Endothelial cell of umbilical vein (primary cell): ENCODE measurements around the gene MTSS2. TPM values are rescaled to one million over a fixed set of nuclear protein-coding genes. Genes with fewer than 3 reads are reported as not detected.

Experiments
- BruUV-seq: library from RNA; stranded (reverse); fragments of 400-500 nt; replicated peaks from 2 replicates; lab custom pipeline; 2021; lab: Mats Ljungman, UMichigan
- CTCF ChIA-PET: fragments of 300-600, 350-600 bp; sonication (Branson Sonifier 250); formaldehyde crosslinking; loops from one replicate; lab custom pipeline; 2021; ENCODE audit warnings: antibody characterized with exemption, inconsistent platforms; lab: Charles Lee
- POLR2A ChIA-PET: fragments of 300-600, 350-600 bp; sonication (Branson Sonifier 250); formaldehyde crosslinking; loops from one replicate; lab custom pipeline; 2021; ENCODE audit warnings: antibody characterized with exemption, inconsistent platforms; lab: Charles Lee
- DNase-seq: peaks from one replicate; pipeline ENCODE4 v3.0.0-alpha.2; 2011; ENCODE audit warnings: low read depth, low spot score
- FAIRE-seq: peaks from 2 replicates; lab custom pipeline; 2011; peaks lifted over from hg19 to GRCh38; lab: Jason Lieb, UNC
- H2AFZ ChIP-seq: 2 replicates; pipeline ENCODE4 v1.6.0; 2012; ENCODE audit warnings: low read depth, low read length, control low read depth, inconsistent platforms
- H3K27ac ChIP-seq: 2 replicates; pipeline ENCODE4 v1.5.1; 2011; ENCODE audit warnings: low read depth, mild to moderate bottlenecking, control low read depth, low read length, moderate library complexity; ENCODE audit not compliant: insufficient read depth
- H3K27me3 ChIP-seq, 2 experiments: 2 replicates each; pipeline versions ENCODE4 v1.6.0 to v1.6.1; 2011; ENCODE audit warnings: low read length in 2 of 2, mixed read lengths in 1 of 2; ENCODE audit not compliant: control insufficient read depth in 2 of 2, insufficient read depth in 2 of 2
- H3K36me3 ChIP-seq, 2 experiments: 2 replicates in 1 of 2; 3 replicates in 1 of 2; pipeline ENCODE4 v1.5.1; 2011; ENCODE audit warnings: low read length in 2 of 2, mild to moderate bottlenecking in 1 of 2, moderate library complexity in 1 of 2; ENCODE audit not compliant: control insufficient read depth in 2 of 2, insufficient read depth in 2 of 2; ENCODE audit errors: extremely low read depth in 1 of 2
- H3K4me1 ChIP-seq: 3 replicates; pipeline ENCODE4 v1.5.1; 2011; ENCODE audit warnings: mild to moderate bottlenecking, low read length; ENCODE audit not compliant: control insufficient read depth, insufficient read depth; ENCODE audit errors: extremely low read depth
- H3K4me2 ChIP-seq: 2 replicates; pipeline ENCODE4 v1.6.1; 2011; ENCODE audit warnings: low read length, control low read depth, mixed read lengths; ENCODE audit not compliant: insufficient read depth
- H3K4me3 ChIP-seq, 3 experiments: fragments of 200-600 bp in 1 of 3; sonication (generic), shearing (Covaris generic) in 1 of 3; replicated peaks in 1 of 3; 2 replicates each; pipeline ENCODE4 v1.5.1; 2011 to 2016; ENCODE audit warnings: control low read depth in 3 of 3, low read length in 3 of 3, mild to moderate bottlenecking in 2 of 3, inconsistent platforms in 1 of 3, low read depth in 1 of 3, moderate library complexity in 1 of 3; ENCODE audit not compliant: insufficient read depth in 1 of 3
- H3K79me2 ChIP-seq: 2 replicates; pipeline ENCODE4 v1.6.0; 2012; ENCODE audit warnings: low read length, inconsistent platforms; ENCODE audit not compliant: control insufficient read depth, insufficient read depth
- H3K9ac ChIP-seq: replicated peaks from 2 replicates; pipeline ENCODE3; 2011; ENCODE audit warnings: low read length, control low read depth; ENCODE audit not compliant: insufficient read depth; ENCODE audit errors: extremely low read depth
- H3K9me1 ChIP-seq: replicated peaks from 3 replicates; pipeline ENCODE4 v1.6.0; 2011; ENCODE audit warnings: mild to moderate bottlenecking, low read length; ENCODE audit not compliant: control insufficient read depth, insufficient read depth; ENCODE audit errors: extremely low read depth
- H3K9me3 ChIP-seq: replicated peaks from 2 replicates; pipeline ENCODE4 v1.5.1; 2012; ENCODE audit warnings: low read length, inconsistent platforms; ENCODE audit not compliant: control insufficient read depth, insufficient read depth
- H4K20me1 ChIP-seq: replicated peaks from 2 replicates; pipeline ENCODE3; 2011; ENCODE audit warnings: mild to moderate bottlenecking, low read length; ENCODE audit not compliant: control insufficient read depth, insufficient read depth; ENCODE audit errors: extremely low read depth
- CTCF ChIP-seq, 2 donors: IDR thresholded peaks; 1 replicate in 1 of 2; 2 replicates in 1 of 2; pipeline ENCODE4 v1.5.1; 2011; ENCODE audit warnings: low read length in 2 of 2, mild to moderate bottlenecking in 2 of 2, moderate library complexity in 2 of 2, control low read depth in 1 of 2, inconsistent platforms in 1 of 2, low read depth in 1 of 2; ENCODE audit not compliant: insufficient read depth in 1 of 2; ENCODE audit errors: extremely low read depth in 1 of 2
- EZH2 ChIP-seq: IDR thresholded peaks from 2 replicates; pipeline ENCODE4 v1.6.1; 2012; ENCODE audit warnings: borderline replicate concordance, low read depth, mild to moderate bottlenecking, moderate library complexity, low read length, inconsistent platforms; ENCODE audit not compliant: severe bottlenecking
- FOS ChIP-seq: IDR thresholded peaks from 2 replicates; pipeline ENCODE4 v1.6.1; 2011; ENCODE audit warnings: mild to moderate bottlenecking, low read length, moderate library complexity, borderline replicate concordance; ENCODE audit not compliant: insufficient read depth
- GATA2 ChIP-seq: IDR thresholded peaks from 2 replicates; pipeline ENCODE4 v1.7.0; 2011; ENCODE audit warnings: low read depth, mild to moderate bottlenecking, moderate library complexity, mixed read lengths, low read length; ENCODE audit not compliant: insufficient read length, insufficient read depth
- JUN ChIP-seq: IDR thresholded peaks from 2 replicates; pipeline ENCODE4 v1.6.1; 2011; ENCODE audit warnings: borderline replicate concordance, low read depth; ENCODE audit not compliant: insufficient read length, insufficient read depth
- MAX ChIP-seq: IDR thresholded peaks from 2 replicates; pipeline ENCODE4 v1.6.1; 2011; ENCODE audit not compliant: insufficient read depth, insufficient read length
- MYC ChIP-seq: IDR thresholded peaks from one replicate; pipeline ENCODE4 v1.6.1; 2011; ENCODE audit warnings: mild to moderate bottlenecking, low read depth, low read length
- POLR2A ChIP-seq: IDR thresholded peaks from 2 replicates; pipeline ENCODE4 v1.6.1; 2012; ENCODE audit warnings: low read depth, mild to moderate bottlenecking, control low read depth, low read length
- POLR2AphosphoS5 ChIP-seq: IDR thresholded peaks from 2 replicates; pipeline ENCODE4 v1.6.1; 2012; ENCODE audit warnings: low read depth, mild to moderate bottlenecking, control low read depth, low read length, moderate library complexity; ENCODE audit not compliant: insufficient read depth
- dilution Hi-C: fragments of 300-500 bp; cut with MboI; formaldehyde crosslinking; loops from one replicate; pipeline ENCODE4 v1.15.0; 2019; ENCODE audit warnings: low sequenced_read_pairs; ENCODE audit not compliant: extremely low pct_ligation_motif_present
- intact Hi-C: fragments of 100-400 bp; cut with micrococcal nuclease; formaldehyde crosslinking; loops from one replicate; pipeline ENCODE4 v1.10.0; 2022
- polyA plus RNA-seq, 4 experiments: library from polyadenylated mRNA; depleted of rRNA in 3 of 4; stranded (reverse) in 3 of 4; unstranded in 1 of 4; fragments of >200 nt; gene quantifications; 2 replicates each; pipeline versions ENCODE4 v1.2.1 to v1.2.3, GENCODE V29; 2011 to 2012; ENCODE audit warnings: missing spikeins in 1 of 4
- total RNA-seq: library from RNA; stranded (reverse); gene quantifications from 2 replicates; pipeline ENCODE4 v1.2.3, GENCODE V29; 2021

The MTSS2 gene
- total and polyA plus RNA-seq, 2 donors (not counting 3 experiments of a cell fraction or from before 2014, with no cell fraction given) = 38.4 to 42.3 TPM

- Histone ChIP-seq H3K9ac (no peak overlapping the region), H3K79me2 (peaks cover 7% of the 10 kb centered on the region), H3K9me1 (no peaks in the 10 kb centered on the region), H3K27ac (no peak overlapping the region), H3K36me3 (peaks cover 13 to 42% of the 10 kb centered on the region in 2 experiments), H3K27me3 (no peaks in the 10 kb centered on the region), H4K20me1 (no peaks in the 10 kb centered on the region), H3K4me3 (no peak overlapping the region), H3K4me2 (no peak overlapping the region), H2AFZ (no peak overlapping the region), H3K9me3 (no peaks in the 10 kb centered on the region), H3K4me1 (no peaks in the 10 kb centered on the region)
- intact Hi-C loops (no loop called here), dilution Hi-C loops (no loop called here)
- DNase-seq (no peak), FAIRE-seq (no peak)
- CTCF ChIA-PET = interaction anchor here (3.2 to 7.8 kb wide), 2 partner anchors 61 to 93 kb away, joined by 13 to 144 read pairs; no protein-coding TSS in a partner anchor
- BruUV-seq = no TSS peak
- POLR2A ChIA-PET = interaction anchor here (0.6 kb wide), 1 partner anchor 57 kb away, joined by 3 read pairs; no protein-coding TSS in a partner anchor
- no peak for TF ChIP-seq GATA2
- TF ChIP-seq JUN = no peak
- no peak for TF ChIP-seq POLR2A
- TF ChIP-seq CTCF (IDR thresholded peaks at IDR 0.05; ENCODE audit: extremely low read depth in 1 of 2, insufficient read depth in 1 of 2, low read depth in 1 of 2, low read length in 2 of 2) = no peak
- TF ChIP-seq POLR2AphosphoS5 = no peak
- no peak for TF ChIP-seq FOS
- no peak for TF ChIP-seq EZH2
- TF ChIP-seq MAX = no peak
- no peak for TF ChIP-seq MYC
Observed at GRCh38 chr16:70677499-70678120, 8.2 kb downstream of the MTSS2 start.
